ENCODE measurements around the gene LRRC8B. TPM values are rescaled to one million over a fixed set of nuclear protein-coding genes. Genes with fewer than 3 reads are reported as not detected.

The LRRC8B gene
- total RNA-seq, 1 experiment from 2014 or later: 15.0 TPM

DNA sequence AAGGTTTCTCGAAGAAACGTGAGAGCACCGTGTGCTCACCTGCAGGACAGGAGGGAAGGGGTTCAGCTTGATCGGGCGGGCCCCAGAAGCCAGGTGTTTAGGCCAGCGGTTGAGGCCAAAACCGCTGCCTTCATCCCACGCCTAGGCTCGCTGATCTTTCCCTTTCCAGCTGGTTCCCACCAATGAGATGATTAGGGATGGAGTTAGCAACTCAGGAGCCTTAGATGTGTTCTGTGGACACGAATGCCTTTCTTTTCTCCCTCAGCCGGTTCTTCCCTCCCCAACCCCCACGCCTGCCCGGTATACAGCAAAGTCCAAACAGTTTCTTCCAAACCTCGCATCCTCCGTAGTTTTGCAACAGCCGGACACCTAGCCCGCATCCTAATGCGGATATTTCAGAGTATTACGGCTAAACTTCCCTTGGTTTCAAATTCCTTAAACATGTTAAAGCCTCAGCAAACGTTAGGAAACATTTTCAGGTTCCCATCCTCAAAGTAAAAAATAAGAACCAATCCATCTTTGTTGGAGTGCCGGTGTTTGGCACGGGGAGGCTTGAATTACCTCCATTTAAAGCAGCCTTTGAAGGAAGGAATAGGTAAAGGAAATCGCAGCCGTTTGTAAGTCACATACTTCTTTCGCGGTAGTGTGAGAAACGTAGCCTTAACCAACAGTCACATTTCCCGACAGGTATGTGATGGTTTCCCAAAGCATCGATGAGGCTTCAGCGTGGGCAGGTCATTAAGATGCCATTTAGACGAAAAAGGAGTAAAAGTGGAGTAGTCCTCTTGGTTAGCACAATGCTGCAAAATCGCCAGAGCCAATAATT, 109.4 kb downstream of the LRRC8B start:
- no peak for DNase-seq
- POLR2A ChIA-PET (ENCODE audit: unreplicated experiment): interaction anchor here (0.6 kb wide), 1 partner anchor 72 kb away, joined by 5 read pairs; no protein-coding TSS in a partner anchor
- Histone ChIP-seq H3K4me1 (replicated peaks; ENCODE audit: insufficient read depth) (peaks cover 37% of the 10 kb centered on the region), H3K4me3 (peak overlapping the region; percentile 77), H3F3A (ENCODE audit: insufficient read depth, low read depth) (peaks cover 21% of the 10 kb centered on the region), H3K9me3 (ENCODE audit: insufficient read depth, low read depth) (no peaks in the 10 kb centered on the region), H3K27ac (no peak overlapping the region), H2AFZ (peak overlapping the region; percentile 91), H3K36me3 (ENCODE audit: low read depth) (no peaks in the 10 kb centered on the region), H3K79me2 (ENCODE audit: low read depth) (peaks cover 16% of the 10 kb centered on the region; the same call in 1 of the 2 replicates), H3K4me2 (peak overlapping the region; percentile 77), H3K27me3 (ENCODE audit: insufficient read depth, low read depth) (no peaks in the 10 kb centered on the region), H3K9me2 (ENCODE audit: insufficient read depth) (no peaks in the 10 kb centered on the region), H4K20me1 (ENCODE audit: insufficient read depth) (no peaks in the 10 kb centered on the region)
- BruUV-seq (replicated peaks): TSS peak; percentile 53
- no peak for TF ChIP-seq EZH2 (IDR thresholded peaks at IDR 0.05; ENCODE audit: low read depth)
- TF ChIP-seq, protein P1, sequence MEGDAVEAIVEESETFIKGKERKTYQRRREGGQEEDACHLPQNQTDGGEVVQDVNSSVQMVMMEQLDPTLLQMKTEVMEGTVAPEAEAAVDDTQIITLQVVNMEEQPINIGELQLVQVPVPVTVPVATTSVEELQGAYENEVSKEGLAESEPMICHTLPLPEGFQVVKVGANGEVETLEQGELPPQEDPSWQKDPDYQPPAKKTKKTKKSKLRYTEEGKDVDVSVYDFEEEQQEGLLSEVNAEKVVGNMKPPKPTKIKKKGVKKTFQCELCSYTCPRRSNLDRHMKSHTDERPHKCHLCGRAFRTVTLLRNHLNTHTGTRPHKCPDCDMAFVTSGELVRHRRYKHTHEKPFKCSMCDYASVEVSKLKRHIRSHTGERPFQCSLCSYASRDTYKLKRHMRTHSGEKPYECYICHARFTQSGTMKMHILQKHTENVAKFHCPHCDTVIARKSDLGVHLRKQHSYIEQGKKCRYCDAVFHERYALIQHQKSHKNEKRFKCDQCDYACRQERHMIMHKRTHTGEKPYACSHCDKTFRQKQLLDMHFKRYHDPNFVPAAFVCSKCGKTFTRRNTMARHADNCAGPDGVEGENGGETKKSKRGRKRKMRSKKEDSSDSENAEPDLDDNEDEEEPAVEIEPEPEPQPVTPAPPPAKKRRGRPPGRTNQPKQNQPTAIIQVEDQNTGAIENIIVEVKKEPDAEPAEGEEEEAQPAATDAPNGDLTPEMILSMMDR (conservative IDR thresholded peaks at IDR 0.05): no peak
- intact Hi-C loops (cut with micrococcal nuclease; ENCODE audit: unreplicated experiment): loop anchor here (2.0 to 10.0 kb wide), 2 partner anchors 129 to 361 kb away; partner anchors contain the start of gene ZNF326
- CTCF ChIA-PET: interaction anchor here (0.5 to 0.8 kb wide), 2 partner anchors 175 to 330 kb away, joined by 3 to 6 read pairs; no protein-coding TSS in a partner anchor

DNA sequence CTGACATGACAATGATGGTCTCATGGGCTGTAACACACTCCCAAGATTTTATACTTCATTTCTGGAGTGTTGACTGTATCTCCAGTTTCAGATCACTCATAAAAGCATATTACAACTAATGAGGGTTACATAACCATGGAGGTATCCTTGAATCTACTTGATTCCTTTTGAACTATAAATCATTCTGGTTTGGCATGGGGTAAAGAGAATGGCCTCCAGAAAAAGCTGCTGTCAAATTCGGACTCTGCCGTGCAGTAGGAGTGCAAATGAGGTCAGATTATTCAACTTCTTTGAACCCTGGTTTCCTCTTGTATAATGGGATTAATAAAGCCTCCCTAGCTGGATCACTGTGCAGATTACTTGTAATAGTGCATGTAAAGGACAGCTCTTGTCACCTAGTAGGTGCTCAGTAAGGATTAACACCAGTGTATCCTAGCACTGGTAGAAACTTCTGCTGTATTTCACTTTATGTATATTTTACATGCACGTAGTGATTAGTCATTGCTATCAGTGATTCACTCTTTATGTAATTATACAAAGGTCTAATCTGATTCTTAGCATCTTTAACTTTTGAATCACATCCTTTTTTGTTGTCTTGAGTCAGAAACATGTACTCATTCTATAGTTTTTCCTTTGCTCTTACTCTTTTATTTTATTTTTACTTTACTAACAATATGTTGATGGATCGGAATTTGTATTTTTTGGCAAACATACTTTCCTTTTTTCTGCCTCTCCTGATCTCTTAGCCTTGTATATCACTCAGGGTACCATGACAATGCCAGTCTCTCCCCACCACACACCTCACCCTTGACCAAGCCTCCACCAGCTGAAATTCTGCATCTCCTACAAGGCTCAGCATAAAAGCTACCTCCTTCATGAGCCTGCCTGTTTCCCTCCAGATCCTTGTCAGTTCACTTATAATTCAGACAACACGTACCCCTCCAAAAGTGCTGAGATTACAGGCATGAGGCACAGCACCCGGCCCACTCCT, 111.5 kb downstream of the LRRC8B start:
- H3K27me3 ChIP-seq (ENCODE audit: insufficient read depth, low read depth): no peaks in the 10 kb centered on the region
- H3K79me2 ChIP-seq (ENCODE audit: low read depth): peaks cover 16% of the 10 kb centered on the region; the same call in 1 of the 2 replicates
- intact Hi-C loops (cut with micrococcal nuclease; ENCODE audit: unreplicated experiment): loop anchor here (10.0 kb wide), 1 partner anchor 359 kb away; the partner anchor contains the start of gene ZNF326
- BruUV-seq (replicated peaks): no TSS peak
- no peak overlapping the region for H2AFZ ChIP-seq
- TF ChIP-seq, protein P1 (conservative IDR thresholded peaks at IDR 0.05): no peak
- no peak for TF ChIP-seq EZH2 (IDR thresholded peaks at IDR 0.05; ENCODE audit: low read depth)
- peaks cover 37% of the 10 kb centered on the region for H3K4me1 ChIP-seq (replicated peaks; ENCODE audit: insufficient read depth)
- H3K4me2 ChIP-seq: peak overlapping the region; percentile 32
- no peaks in the 10 kb centered on the region for H3K9me3 ChIP-seq (ENCODE audit: insufficient read depth, low read depth)
- no peak overlapping the region for H3K4me3 ChIP-seq
- no peaks in the 10 kb centered on the region for H3K9me2 ChIP-seq (ENCODE audit: insufficient read depth)
- CTCF ChIA-PET: no interaction called here
- H3K27ac ChIP-seq: peak overlapping the region; percentile 44
- DNase-seq: peak in 1 of 2 experiments; percentile 85
- POLR2A ChIA-PET (ENCODE audit: unreplicated experiment): no interaction called here
- H3F3A ChIP-seq (ENCODE audit: insufficient read depth, low read depth): peaks cover 21% of the 10 kb centered on the region
- H4K20me1 ChIP-seq (ENCODE audit: insufficient read depth): no peaks in the 10 kb centered on the region
- no peaks in the 10 kb centered on the region for H3K36me3 ChIP-seq (ENCODE audit: low read depth)

DNA sequence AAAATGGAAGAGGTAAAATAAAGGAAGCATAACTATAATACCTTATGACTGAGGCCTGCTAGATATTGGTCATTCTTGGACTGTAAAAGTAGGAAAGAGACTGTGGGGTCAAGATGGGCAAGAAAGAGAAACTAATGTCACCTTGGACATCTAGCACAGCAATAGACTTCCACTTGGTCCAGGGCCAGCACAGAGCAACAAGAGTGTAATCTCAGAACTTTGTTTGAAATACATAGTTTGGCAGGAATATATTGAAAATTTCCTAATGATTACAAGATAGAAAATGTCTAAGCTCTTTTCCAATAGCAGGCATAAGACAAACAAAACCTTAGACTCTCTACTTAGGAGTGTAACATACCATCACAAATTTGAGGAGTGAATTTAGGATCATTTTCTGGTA, 112.9 kb downstream of the LRRC8B start:
- no peaks in the 10 kb centered on the region for H3K36me3 ChIP-seq (ENCODE audit: low read depth)
- H3K4me2 ChIP-seq: no peak overlapping the region
- no peak overlapping the region; the same call in 1 of the 2 replicates for H3K27ac ChIP-seq
- no peak for DNase-seq
- ChIA-PET CTCF (no interaction called here), POLR2A (ENCODE audit: unreplicated experiment) (interaction anchor here (0.7 kb wide), 1 partner anchor 62 kb away, joined by 5 read pairs; no protein-coding TSS in a partner anchor)
- no peak for TF ChIP-seq EZH2 (IDR thresholded peaks at IDR 0.05; ENCODE audit: low read depth)
- TF ChIP-seq, protein P1 (conservative IDR thresholded peaks at IDR 0.05): no peak
- H4K20me1 ChIP-seq (ENCODE audit: insufficient read depth): no peaks in the 10 kb centered on the region
- peaks cover 37% of the 10 kb centered on the region for H3K4me1 ChIP-seq (replicated peaks; ENCODE audit: insufficient read depth)
- no peaks in the 10 kb centered on the region for H3K27me3 ChIP-seq (ENCODE audit: insufficient read depth, low read depth)
- H3K4me3 ChIP-seq: no peak overlapping the region
- peaks cover 16% of the 10 kb centered on the region for H3K79me2 ChIP-seq (ENCODE audit: low read depth)
- no peaks in the 10 kb centered on the region for H3K9me2 ChIP-seq (ENCODE audit: insufficient read depth)
- intact Hi-C loops (cut with micrococcal nuclease; ENCODE audit: unreplicated experiment): loop anchor here (10.0 kb wide), 1 partner anchor 357 kb away; the partner anchor contains the start of gene ZNF326
- no peaks in the 10 kb centered on the region for H3K9me3 ChIP-seq (ENCODE audit: insufficient read depth, low read depth)
- no TSS peak for BruUV-seq (replicated peaks)
- H3F3A ChIP-seq (ENCODE audit: insufficient read depth, low read depth): peaks cover 17% of the 10 kb centered on the region
- no peak overlapping the region for H2AFZ ChIP-seq
